Measurements from ENCODE around the gene IL31RA.
A peak's percentile ranks its signal among the peaks of the same experiment; 100 is the strongest.

The IL31RA gene

DNA sequence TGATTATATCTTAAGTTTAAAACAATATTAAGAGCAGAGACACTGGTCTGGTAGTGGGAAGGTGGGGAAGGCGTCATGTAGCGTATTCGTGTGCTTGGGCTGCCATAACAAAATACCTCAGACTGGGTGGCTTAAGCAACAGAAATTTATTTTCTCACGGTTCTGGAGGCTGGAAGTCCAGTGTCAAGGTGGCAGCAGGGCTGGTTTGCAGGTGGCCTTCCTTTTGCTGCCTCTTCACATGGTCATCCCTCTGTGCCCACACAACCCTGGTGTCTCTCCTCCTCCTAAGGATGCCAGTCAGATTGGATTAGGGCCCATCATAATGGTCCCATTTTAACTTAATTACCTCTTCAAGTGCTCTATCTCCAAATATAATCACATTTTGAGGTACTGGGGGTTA, 9.6 kb downstream of the IL31RA start:
- no peak for DNase-seq

GRCh38 chr5:55864606-55865541, 13.7 kb downstream of the IL31RA start:
- no peak for DNase-seq

- no peak for DNase-seq
Observed at GRCh38 chr5:55865831-55866230, 14.7 kb downstream of the IL31RA start.

- no peak for DNase-seq
Observed at GRCh38 chr5:55866485-55866884, 15.3 kb downstream of the IL31RA start.

DNA sequence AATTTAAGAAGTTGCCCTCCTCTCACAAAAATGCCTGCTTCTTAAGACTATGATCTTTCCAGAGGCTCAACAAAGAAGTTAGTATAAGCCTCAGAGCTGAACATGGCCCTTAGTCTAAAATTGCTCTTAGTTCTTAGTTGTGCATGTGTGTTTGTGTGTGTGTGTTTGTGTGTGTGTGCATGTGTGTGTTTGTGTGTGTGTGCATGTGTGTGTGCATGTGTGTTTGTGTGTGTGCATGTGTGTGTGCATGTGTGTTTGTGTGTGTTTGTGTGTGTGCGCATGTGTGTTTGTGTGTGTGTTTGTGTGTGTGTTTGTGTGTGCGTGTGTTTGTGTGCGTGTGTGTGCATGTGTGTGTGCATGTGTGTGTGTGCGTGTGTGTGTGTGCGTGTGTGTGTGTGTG, 15.8 kb downstream of the IL31RA start:
- no peak for DNase-seq

- DNase-seq = peak; percentile 99
Observed at GRCh38 chr5:55868846-55869245, 17.7 kb downstream of the IL31RA start.

- DNase-seq = no peak
Observed at GRCh38 chr5:55869847-55870246, 18.7 kb downstream of the IL31RA start.

- DNase-seq = no peak
Observed at GRCh38 chr5:55873234-55873633, 22.1 kb downstream of the IL31RA start.

- no peak for DNase-seq
Observed at GRCh38 chr5:55877655-55878054, 26.5 kb downstream of the IL31RA start.

GRCh38 chr5:55880453-55880852, 29.3 kb downstream of the IL31RA start:
- DNase-seq = no peak

DNA sequence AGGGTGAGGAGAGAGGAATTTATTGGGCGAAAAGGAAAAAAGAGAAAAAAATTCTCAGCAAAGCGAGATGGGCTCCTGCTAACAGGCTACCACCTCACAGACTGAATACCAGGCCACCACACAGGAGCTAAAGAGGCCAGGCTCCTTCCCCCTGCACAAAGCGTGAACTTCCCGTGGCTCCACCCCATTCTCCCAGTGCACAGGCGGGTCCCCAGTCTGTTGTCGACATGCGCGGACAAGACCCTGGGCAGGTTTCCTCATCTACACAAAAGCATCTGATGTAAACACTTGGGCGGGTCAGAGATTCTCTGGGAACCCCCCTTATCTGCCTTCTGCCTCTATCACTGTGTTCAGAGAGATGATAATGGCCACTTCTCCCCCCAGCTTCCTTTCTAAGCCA, 34.2 kb downstream of the IL31RA start:
- DNase-seq = no peak

- DNase-seq = no peak
Observed at GRCh38 chr5:55888205-55888604, 37.0 kb downstream of the IL31RA start.

DNA sequence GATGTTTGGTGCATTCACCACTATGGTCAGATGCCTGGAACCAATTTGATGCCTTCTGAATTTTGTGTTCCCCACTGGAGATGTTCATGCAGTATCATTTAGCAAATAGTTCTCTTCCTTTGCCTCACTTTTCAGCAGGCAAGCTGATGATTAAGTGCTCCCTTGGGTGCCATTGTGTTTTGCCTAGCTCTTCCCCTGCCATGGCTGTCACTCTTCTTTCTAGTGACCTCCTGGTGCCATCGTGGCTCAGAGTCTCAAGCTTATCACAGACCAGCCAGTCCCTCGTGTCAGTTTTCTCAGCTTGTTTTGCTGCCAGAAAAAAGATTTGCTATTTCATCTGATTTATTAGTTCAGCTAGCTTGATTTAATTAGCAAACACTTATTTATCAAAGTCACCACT, 41.3 kb downstream of the IL31RA start:
- DNase-seq = no peak

DNA sequence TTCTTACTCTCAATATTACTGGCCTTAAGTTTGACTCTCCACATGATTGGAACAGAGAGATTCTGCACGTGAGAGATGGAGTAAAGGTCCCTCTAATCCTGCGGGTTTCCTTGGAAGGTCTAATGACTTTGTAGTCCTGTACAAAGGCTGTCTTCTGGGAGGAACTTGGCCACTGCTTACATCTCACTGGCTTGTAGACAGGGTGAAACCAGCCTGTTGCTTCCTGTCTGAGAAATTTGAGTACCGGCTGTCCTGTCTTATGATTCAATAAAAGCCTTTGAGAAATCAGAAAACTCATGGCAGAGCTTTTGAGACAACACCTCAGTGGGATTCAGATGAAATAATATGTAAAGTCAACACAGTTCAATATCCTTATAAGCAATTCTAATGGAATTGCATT, 43.0 kb downstream of the IL31RA start:
- DNase-seq = no peak

DNA sequence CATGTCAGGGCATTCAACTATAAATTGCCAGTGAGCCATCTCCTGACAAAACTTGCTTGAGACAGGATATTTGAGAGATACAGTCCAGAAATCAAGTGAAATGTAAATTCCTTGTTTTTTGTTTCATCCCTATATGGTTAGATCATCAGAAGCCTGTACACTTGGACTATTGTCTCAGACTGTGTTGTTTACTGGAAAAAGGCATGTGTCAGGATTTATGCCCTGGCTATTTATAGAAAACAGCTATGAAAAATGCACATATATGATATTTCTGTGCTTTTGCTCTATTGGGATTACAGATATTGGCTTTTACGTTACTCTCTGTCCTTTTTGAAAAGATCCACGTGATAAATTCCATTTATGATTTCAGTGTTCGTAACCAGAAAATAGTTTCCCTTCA, 44.2 kb downstream of the IL31RA start:
- no peak for DNase-seq

DNA sequence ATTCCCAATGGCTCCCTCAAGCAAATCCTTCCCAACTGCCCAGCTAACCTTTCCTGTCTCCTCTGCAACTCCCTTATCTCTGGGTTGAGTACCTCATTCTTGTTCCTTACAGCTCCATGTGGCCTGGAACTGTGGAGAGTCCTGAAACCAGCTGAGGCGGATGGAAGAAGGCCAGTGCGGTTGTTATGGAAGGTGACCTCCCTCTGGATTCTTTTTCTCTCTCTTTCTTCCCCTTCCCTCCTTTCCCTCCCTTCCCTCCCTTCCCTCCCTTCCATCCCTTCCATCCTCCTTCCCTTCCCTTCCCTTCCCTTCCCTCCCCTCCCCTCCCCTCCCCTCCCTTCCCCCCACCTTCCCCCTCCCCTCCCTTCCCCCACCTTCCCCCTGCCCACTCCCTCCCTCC, 45.1 kb downstream of the IL31RA start:
- DNase-seq = no peak

DNA sequence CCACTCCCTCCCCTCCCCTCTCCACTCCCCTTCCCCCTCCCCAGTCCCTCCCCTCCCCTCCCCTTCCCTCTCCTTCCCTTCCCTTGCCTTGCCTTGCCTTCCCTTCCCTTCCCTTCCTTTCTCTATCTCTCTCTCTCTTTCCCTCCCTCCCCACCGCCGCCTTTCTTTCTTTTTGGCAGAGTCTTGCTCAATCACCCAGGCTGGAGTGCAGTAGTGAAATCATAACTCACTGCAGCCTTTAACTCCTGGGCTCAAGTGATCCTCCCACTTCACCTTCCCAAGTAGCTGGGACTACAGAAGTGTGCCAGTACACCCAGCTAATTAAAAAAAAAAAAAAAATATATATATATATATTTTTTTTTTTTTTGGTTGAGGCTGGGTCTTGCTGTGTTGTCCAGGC, 45.5 kb downstream of the IL31RA start:
- DNase-seq = peak; percentile 78

- DNase-seq = no peak
Observed at GRCh38 chr5:55897206-55897894, 46.2 kb downstream of the IL31RA start.

GRCh38 chr5:55897905-55898304, 46.7 kb downstream of the IL31RA start:
- peak; percentile 96 for DNase-seq

GRCh38 chr5:55899344-55899743, 48.2 kb downstream of the IL31RA start:
- peak; percentile 54 for DNase-seq

- no peak for DNase-seq
Observed at GRCh38 chr5:55900068-55900467, 48.9 kb downstream of the IL31RA start.

DNA sequence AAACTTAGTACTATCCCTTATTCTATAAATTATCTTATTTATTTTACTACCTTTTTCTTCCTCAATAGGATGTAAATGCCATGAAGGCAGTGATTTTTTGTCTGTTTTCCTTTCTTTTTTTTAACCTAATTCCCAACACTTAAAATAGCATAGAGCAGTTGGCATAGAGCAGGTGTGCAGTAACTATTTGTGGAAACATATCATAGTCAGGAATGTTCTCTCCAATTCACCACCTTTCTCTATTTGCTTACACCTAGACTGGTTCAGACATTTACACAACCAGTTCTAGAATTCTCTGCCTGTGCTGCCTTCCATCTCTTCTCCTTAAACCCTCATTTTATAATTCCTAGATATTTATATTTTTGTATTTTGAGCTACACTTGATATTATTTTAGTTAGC, 49.6 kb downstream of the IL31RA start:
- no peak for DNase-seq

GRCh38 chr5:55902696-55903095, 51.5 kb downstream of the IL31RA start:
- DNase-seq = peak; percentile 11

DNA sequence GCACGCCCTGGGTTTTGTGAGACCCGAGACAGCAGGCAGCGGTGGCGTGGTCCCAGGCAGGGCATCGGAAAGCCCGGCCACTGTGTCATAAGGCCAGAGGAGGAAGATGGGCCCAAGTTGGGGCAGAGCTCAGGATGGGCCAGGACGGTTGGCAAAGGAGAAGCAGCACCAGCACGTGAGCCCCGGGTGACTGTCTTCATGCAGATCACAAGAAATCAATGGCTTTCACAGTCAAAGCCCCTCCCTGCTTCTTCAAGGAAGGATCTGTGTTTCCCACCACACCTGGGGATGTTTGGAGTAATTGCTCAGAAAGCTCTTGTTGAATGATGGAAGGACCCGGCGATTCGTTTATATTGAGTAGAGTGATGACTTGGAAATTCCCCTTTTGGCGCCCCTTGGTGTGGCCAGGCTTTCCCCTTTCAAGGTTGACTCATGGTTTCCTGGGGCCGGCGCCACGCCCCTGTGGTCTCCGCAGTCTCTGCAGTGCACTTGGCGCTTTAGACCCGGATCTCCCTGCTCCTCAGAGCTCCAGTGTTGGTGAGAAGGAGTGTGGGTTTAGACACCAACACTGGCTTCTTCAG, 52.1 kb downstream of the IL31RA start:
- DNase-seq = peak; percentile 27
